GM12892 (cell line): Measurements from ENCODE around the gene GUCY2D.
A peak's percentile ranks its signal among the peaks of the same experiment; 100 is the strongest.

Experiments
- DNase-seq: peaks from one replicate; pipeline ENCODE4 v3.0.0; 2011; ENCODE audit not compliant: insufficient read length
- FAIRE-seq: peaks from 2 replicates; lab custom pipeline; 2011; peaks lifted over from hg19 to GRCh38; lab: Jason Lieb, UNC
- POLR2A ChIP-seq: IDR thresholded peaks from 2 replicates; pipeline ENCODE4 v1.6.1; 2011; ENCODE audit warnings: low read depth, low read length, control low read depth
- POLR2AphosphoS5 ChIP-seq: IDR thresholded peaks from 2 replicates; pipeline ENCODE4 v1.6.1; 2011; ENCODE audit warnings: low read depth, low read length, control low read depth
- TAF1 ChIP-seq: IDR thresholded peaks from 2 replicates; pipeline ENCODE4 v1.6.1; 2011; ENCODE audit warnings: low read depth, mild to moderate bottlenecking, control low read depth, low read length, borderline replicate concordance

The GUCY2D gene

GRCh38 chr17:7974638-7975131 is 27.7 kb upstream of the GUCY2D start:
- no peak for DNase-seq
- no peak for FAIRE-seq
- no peak for TF ChIP-seq POLR2AphosphoS5
- TF ChIP-seq TAF1: no peak
- TF ChIP-seq POLR2A: no peak

DNA sequence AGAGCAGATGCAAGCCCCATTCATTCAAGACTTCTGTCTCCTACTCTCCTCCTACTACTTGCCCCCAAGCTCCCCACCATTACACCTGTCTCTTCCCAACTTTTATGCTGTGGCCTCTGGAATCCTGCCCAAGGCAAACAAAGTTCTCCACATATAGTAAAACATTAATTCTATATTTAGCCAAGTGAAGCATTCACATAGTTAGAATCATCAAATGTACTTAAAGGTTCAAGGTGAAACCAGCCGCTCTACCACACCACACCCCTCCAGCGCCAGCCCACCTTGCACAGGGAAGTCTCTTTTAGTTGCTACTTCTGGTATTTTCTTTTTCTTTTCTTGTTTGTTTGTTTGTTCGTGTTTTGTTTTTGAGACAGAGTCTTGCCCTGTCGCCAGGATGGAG is 25.4 kb upstream of the GUCY2D start:
- FAIRE-seq: no peak
- no peak for DNase-seq
- no peak for TF ChIP-seq POLR2AphosphoS5
- TF ChIP-seq POLR2A: no peak
- no peak for TF ChIP-seq TAF1

DNA sequence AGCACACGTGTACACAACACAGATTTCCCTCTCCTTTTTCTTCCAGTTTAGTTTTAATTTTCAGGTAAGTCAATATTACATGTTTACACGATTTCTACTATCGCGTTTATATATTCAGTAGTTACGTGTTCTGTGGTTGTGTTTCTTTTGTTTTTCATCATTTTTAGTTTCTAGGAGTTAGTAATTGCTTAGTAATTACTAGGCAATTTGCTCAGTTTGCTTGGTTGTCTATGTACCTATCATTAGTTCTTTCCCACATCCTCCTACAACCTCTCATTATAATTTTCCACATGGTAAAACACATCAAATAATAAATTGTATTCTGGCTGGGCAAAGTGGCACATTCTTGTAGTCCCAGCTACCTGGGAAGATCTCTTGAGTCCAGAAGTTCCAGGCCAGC is 24.6 kb upstream of the GUCY2D start:
- DNase-seq (no peak), FAIRE-seq (no peak)
- TF ChIP-seq POLR2AphosphoS5 (no peak), TAF1 (no peak), POLR2A (no peak)

- TF ChIP-seq TAF1 (no peak), POLR2A (no peak), POLR2AphosphoS5 (no peak)
- DNase-seq (no peak), FAIRE-seq (no peak)
Measured at GRCh38 chr17:7982173-7982572, 20.2 kb upstream of the GUCY2D start.

- no peak for TF ChIP-seq TAF1
- no peak for TF ChIP-seq POLR2A
- no peak for TF ChIP-seq POLR2AphosphoS5
- FAIRE-seq (no peak), DNase-seq (no peak)
Measured at GRCh38 chr17:7982666-7983065, 19.7 kb upstream of the GUCY2D start.

DNA sequence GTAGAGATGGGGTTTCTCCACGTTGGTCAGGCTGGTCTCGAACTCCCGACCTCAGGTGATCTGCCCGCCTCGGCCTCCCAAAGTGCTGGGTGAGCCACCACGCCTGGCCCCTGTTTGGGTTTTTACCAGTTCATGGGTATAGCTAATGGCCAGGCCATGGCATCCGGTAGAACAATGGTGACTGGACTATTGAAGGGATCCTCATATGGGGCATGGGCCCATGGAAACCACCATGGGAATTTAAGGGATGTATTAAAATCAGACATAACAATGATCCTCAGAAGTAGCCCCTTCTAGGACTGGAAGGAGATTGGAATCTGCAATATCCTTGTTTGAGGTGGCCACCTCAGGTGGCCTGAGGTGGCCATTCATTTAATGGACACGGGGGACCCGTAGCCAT is 17.5 kb upstream of the GUCY2D start:
- DNase-seq: no peak
- no peak for FAIRE-seq
- TF ChIP-seq POLR2AphosphoS5: no peak
- no peak for TF ChIP-seq TAF1
- TF ChIP-seq POLR2A: no peak

DNA sequence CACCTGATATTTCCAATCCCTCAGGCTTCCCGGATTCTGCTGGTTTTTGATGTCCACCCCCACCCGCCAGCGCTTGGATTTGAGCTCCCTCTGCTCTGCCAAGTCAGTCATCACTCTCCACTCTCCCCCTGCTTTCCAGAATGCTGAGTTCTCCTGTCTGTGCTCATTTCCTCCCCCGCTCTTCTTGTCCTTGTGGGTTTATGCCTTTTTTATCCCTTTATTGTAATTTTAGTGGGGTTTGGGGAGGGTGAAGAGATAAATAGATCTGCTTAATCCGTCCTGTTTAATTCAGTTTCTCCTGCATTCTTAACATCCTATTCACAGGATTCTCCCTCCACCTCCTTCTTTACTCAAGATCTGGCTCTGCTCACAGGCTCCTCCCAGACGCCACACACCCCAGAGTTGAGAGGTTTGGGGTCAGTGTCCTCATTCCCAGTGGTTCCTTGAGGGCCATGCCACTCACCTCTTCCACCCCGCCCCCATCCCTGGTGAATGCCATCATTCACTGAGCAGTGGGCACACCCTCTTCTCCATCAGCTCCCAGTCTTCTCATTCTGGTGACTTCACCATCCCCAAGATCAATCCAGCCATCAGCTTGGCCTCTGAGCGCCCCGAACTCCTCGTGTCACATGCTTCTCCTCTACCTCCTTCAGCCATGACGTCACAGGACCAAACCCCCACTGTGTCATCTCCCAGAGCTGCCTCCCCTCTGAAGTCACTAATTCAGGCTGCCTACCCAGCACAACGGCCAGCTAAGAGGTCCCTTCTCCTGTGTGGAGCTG is 15.1 kb upstream of the GUCY2D start:
- TF ChIP-seq POLR2AphosphoS5: no peak
- DNase-seq (no peak), FAIRE-seq (no peak)

- TF ChIP-seq POLR2AphosphoS5: no peak
- no peak for TF ChIP-seq TAF1
- no peak for TF ChIP-seq POLR2A
- FAIRE-seq: no peak
- DNase-seq: no peak
Measured at GRCh38 chr17:7988750-7989178, 13.7 kb upstream of the GUCY2D start.

DNA sequence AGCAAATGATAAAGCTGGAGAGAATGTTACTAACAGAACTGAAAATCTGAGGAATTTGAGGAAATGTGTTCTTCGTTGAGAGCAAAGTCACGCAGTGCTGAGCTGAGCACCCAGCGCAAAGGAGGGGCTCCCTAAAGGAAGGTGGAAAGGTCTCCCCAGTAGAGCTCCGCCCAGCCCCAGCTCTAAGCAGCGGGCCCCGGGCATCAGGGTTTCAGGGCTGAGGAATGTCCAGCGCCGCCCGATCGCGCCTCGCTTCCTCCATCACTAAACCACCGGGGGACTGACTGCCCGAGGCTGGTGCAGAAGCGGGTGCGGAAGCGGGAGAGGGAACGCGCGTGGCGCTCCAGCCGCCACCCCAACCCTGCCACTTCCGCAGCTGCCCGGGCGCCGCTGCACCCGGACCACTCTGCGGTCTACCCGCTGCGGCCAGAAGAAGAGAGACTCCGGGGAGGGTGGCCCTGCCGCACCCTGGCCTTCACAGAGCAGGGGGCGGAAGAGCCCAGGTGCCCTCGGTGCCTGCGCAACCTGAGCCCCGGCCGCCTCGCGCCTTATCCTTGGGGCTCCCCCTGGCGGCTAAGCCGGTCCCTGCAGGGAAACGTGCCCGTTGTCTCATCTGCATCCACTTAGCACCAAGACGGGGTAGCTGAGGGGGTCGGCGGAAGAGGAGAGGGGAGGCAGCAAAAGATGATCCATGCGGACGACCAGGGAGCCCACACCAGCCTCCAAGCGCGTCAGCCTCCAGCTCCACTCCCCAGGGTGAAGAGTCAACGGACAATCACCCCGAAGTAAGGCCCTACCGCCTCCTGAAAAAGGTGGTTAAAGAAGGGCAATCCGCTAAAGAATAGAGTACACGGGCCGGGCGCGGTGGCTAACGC is 12.4 kb upstream of the GUCY2D start:
- FAIRE-seq (peak; percentile 97), DNase-seq (peak; percentile 88)
- TF ChIP-seq POLR2AphosphoS5: no peak
- TF ChIP-seq POLR2A: no peak
- TF ChIP-seq TAF1: no peak

- no peak for DNase-seq
- TF ChIP-seq POLR2AphosphoS5 (no peak), TAF1 (no peak), POLR2A (no peak)
- no peak for FAIRE-seq
Measured at GRCh38 chr17:7992516-7992915, 9.9 kb upstream of the GUCY2D start.

DNA sequence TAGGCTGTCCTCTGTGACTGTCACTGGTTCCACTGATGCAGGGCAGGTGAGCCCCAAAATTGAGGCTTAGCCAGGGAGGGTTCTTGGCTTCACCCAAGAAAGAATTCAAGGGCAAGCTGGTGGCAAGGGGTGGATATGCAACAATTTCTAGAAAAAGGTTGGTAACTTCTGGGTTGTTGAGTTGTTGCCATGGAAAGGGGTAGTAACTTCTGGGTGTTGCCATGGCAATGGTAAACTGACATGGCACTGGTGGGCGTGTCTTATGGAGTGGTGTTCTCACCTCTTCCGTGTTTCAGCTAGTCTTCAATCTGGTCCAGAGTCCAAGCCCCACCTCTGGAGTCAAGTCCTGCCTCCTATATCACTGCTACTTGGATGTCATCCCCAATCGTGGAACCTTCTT is 9.5 kb upstream of the GUCY2D start:
- TF ChIP-seq TAF1: no peak
- no peak for TF ChIP-seq POLR2A
- TF ChIP-seq POLR2AphosphoS5: no peak
- FAIRE-seq: no peak
- no peak for DNase-seq

DNA sequence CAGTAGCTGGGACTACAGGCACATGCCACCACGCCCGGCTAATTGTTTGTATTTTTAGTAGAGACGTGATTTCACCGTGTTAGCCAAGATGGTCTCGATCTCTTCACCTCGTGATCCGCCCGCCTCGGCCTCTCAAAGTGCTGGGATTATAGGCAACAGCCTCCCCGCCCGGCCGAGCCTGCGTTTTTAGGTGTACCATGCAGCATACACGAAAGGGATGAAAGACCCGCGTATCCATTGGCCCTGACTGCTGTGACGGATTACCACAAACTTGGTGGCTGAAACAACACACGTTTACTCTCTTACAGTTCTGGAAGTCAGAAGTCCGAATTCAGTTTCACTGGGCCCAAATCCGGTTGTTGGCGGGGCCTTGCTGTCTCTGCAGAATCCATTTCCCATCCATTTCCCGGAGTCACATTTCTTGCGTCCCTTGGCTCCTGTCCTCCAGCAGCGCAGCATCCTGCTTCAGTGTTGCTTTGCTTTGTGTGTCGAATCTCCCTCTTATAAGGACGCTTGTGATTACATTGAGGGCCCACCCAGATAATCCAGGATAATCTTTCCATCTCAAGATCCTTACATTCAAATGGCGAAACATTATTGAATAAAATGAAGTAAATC is 8.3 kb upstream of the GUCY2D start:
- DNase-seq (no peak), FAIRE-seq (no peak)
- TF ChIP-seq POLR2A (no peak), POLR2AphosphoS5 (no peak), TAF1 (no peak)
